ENCODE results near the gene SLC6A6.

The SLC6A6 gene

DNA sequence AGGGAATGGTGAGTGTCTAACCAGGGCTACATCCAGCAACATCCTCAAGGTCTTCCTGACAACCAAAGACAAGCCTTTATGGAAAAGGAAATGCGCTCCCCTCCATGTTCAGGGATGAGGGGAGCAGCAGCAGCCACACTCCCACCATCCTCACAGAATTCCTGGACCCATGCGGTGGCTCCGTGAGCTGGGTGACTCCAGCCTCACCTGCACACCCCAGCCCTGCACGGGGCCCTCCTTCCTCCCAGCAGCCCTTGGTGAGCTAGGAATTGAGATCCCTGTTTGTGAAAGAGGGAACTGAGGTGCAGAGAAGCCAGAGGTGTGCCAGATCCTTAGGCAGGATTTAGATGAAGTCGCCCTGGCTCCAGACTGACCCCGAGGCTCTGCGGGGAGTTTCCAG is 85.4 kb downstream of the SLC6A6 start:
- no peak for DNase-seq (ENCODE audit: low spot score)

DNA sequence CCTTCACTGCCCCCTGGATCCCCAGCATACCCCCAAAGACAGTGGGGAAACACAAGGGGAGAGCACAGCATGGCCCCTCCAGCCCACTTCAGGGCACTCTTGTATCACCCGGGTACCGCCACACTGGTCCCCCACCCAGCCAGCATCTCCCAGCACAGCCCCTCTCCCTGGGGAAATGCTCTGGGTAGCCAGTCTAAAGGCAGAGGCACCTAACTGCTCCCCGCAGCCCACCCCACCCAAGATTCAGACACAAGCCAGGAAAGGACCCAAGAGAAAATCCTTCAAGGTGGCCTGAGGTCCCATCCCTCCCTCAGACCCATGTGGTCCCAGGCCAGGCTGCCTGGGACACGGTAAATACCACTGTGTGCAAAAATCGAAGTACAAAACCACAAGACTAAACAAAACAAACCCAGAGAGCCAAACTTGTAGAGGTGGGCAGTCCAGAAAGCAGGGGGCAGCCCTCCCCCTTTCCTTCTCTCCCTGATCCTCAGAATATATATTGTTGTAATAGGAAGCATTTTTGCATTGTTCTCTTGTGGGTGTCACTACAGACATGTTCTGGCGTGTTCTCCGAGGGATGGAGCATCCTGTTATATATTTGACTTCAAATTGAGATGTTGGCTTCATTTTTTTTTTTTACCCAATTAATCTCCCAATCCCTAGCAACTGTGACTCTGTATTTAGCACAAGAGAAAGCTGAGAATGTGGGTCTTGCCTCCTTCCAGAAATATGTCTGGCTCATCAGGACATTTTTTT is 86.1 kb downstream of the SLC6A6 start:
- no peak for DNase-seq (ENCODE audit: low spot score)

DNA sequence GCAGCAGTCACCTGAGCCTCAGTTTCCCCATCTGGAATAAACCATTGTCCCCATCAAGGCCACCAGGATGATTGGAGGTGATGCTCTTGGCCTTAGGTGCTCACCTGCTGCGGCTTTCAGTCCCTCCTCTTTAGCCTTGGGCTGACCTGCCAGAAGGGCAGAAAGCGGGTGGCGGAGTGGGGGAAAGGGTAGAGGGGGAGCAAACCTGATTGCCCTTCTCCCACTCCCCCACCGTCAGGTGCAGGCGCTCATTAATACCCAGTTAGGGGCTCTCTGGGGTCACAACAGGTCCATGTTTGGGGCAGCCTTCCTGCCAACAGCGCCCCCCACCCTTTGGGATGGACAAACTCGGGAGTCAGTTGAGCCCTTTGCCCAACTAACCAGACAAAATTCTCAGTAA is 87.2 kb downstream of the SLC6A6 start:
- DNase-seq (ENCODE audit: low spot score): no peak

DNA sequence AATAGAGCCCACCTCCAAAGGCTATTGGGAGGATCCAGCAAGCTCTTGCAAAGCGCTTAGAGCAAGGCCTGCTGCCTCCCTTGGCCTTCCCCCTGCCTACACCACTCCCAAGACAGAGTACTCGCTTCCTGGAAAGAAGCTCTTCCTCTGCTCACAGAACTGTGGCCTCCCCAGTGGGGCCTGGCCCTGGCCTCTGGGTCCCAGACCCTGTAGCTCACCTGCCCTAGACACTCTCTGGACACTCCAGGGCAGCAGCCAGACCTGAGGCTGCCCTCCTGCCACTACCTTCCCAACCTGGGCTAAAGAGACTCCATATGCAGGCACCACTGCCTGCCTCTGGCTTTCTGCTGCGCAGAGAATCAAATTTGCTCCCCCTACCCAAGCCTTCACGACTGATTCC is 87.8 kb downstream of the SLC6A6 start:
- no peak for DNase-seq (ENCODE audit: low spot score)

DNA sequence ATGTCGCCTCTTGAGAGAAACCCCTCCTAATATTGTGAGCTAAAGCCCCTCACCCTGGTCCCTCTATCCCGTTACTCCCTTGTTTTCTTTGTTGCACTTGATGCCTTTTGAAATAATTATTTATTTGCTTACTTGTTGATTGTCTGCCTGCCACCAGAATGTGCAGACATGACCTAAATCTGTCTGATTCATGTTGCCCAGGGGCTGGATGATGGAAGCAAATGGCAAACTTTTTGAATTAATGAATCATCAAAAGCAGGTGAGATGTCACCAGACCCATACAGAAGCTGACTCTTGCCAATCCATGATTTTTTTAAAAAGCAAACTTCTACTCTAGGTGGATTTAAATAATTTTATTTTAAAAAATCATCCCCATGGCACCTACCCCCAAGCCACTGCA is 88.4 kb downstream of the SLC6A6 start:
- peak; percentile 12 for DNase-seq (ENCODE audit: low spot score)

DNA sequence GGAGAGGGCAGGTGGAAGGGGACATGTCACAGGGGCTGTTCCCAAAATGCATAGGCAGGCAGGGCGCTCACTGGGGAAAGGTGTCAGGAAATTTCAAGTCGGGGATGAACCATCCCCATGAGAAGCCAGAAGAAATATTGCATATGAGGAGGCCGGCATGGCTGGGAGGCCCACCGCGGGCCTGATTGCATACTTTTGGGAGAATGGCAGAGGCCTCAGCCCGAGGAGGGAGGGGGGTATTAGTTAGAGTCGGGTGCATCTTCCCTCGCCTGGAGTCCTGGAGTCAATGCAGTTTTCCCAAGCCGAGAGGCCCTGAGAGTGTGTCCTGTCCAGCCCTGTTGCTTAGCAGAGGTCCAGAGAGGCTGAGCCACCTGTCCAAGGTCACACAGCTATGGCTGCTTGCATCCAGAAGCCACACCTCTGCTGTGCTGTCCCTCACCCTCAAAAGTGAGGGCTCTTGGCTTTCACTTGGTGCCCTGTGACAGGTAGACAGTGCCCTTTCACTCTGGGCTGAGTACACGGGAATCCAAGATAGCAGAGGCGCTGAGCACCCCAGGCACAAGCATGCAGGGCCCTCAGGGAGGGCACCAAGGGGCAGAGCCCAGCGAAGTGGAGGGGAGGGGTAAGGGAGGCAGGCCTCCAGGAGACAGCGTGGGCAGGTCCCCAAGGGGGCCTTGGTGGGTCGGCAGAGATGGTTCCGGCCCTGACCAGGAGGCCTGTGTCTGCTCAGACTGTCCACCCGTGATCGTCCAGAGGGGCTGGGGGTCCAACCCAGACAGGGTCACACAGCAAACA is 89.2 kb downstream of the SLC6A6 start:
- no peak for DNase-seq (ENCODE audit: low spot score)

DNA sequence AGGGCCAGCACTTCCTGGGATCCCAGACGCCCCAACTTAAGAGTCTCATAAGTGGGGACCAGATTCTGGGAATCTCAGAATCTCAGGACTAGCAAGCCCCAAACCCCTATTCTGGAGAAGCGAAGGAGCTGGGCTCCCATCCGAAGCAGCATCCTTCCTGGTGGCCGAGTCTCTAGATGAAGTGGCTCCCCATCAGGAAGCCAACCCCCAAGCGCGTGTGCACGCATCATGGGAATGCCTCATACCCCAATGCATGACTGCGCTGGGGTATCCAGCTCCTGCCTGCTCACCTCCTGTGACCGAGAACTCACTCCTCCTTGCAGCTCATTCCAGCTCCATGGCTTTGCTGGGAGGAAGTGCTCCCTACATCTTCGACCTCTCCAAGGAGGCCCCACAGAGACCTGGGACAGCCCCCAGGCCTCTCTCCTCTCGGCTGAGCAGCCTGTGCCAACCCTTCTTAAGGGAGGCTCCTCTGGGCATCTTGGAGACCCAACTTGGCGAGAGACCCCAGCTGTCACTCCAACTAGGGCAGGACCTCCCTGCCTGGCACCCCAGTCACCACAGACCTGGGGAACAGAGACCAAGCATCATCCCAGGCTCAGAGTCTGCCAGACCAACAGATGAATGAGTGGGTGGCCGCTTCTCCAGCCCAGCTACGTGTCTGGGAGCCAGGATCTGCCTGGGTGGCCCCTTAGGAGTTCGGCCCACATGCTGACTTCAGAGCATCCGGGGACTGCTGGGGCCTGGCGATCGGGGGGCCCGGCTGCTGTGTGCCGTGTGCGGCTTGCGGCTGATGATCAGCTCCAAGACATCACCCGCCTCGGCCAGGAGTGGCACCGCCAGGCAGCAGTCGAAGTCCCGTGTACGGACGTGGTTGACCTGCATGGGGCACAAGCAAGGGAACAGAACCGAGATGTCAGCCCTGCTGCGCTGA is 90.8 kb downstream of the SLC6A6 start:
- DNase-seq (ENCODE audit: low spot score): no peak

DNA sequence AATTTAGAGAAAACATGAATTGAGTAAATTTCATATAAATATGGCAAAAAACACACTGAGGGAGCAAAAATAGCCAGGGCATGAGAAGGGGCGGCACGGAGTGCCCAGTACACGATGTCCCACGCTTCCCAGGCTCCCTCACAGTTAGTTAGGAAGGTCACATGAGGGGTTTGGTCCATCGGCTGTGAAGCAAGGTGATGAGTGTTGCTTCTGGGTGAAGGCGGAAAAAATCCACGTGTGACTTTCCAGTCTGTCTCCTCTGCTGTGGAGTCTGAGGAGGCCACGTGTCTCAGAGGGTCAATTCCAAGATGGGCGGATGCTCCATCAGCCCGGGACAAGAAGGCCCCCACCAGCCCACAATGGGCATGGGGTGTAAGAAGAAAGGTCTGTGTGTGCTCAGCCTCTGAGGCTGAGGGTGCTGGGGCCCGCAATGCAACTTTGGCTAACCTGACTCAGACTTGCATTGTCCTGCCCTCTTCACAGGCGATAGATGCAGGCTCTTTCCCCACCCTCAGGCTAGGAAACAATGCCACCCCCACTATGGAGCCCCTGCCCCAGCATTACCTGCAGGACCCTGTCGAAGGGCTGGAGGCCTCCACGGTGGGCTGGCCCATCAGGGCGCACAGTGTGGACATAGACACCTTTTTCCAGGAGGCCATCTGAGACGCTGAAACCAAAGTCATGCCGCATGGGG is 92.0 kb downstream of the SLC6A6 start:
- no peak for DNase-seq (ENCODE audit: low spot score)

DNA sequence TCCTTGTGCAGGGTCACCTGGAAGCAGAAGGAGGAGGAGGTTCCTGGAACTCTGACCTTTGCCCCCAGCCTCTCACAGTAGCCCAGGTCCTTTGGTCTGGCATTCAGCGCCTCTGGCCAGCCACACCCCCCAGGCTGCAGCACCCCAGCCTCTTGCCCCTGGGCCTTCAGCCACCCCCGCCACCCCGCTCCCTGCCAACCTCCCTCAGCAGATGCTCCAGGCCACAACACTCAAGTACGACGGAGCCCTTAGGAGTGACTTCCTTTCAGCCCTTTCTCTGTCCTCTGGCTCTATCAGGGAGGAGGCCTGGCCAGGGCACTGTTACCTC is 92.5 kb downstream of the SLC6A6 start:
- no peak for DNase-seq (ENCODE audit: low spot score)

DNA sequence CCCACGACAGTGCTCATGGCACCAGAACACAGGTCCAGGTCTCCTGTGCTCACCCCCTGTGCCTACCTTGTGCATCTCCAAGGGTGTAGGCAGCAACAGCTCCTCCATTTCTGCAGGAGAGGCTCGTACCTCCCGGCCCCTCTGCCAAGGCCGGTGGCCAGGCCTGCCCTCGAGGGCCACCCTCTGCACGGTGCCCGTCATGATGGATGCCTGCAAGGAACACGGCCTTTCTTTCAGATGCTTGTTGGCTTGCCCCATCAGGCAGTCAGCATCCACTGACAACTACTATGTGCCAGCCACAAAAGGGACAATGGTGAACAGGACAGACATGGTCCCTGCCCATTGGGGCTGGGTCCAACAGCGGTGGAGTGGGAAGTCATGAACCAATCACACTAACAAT is 93.9 kb downstream of the SLC6A6 start:
- no peak for DNase-seq (ENCODE audit: low spot score)

DNA sequence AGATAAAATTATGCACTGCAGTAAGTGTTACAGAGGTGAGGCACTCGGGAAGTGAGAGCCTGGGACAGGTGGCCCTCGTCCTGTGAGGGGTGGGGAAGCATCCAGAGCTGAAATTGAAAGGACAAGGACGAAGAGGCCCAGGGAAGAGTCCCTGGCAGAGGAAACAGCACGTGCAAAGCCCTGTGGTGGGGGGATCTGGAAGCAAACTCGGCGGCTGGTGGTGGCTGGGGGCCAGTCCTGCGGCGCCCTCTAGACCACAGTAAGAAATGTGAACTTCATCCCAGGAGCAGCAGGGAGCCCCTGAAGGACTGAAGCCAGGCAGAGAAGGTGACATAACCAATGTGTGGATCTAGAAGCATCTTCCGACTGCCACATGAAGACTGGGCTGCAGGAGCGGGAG is 94.9 kb downstream of the SLC6A6 start:
- no peak for DNase-seq (ENCODE audit: low spot score)

DNA sequence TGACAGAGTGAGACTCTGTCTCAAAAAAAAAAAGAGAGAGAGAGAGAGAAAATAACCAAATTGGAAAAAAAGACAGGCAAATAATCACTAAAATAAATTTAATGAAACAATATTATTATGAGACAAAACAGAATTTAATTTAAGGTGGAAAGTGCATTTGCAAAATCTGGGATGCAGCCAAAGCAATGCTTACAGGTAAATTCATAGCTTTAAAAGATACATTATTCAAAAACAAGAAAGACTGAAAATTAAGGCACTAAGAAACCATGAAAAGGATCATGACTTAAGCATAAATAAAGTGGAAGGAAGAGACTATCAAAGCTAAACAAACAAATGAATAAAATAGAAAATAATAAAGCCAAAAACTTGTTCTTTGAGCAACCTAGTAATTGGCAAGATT is 100.1 kb downstream of the SLC6A6 start:
- DNase-seq (ENCODE audit: low spot score): no peak

DNA sequence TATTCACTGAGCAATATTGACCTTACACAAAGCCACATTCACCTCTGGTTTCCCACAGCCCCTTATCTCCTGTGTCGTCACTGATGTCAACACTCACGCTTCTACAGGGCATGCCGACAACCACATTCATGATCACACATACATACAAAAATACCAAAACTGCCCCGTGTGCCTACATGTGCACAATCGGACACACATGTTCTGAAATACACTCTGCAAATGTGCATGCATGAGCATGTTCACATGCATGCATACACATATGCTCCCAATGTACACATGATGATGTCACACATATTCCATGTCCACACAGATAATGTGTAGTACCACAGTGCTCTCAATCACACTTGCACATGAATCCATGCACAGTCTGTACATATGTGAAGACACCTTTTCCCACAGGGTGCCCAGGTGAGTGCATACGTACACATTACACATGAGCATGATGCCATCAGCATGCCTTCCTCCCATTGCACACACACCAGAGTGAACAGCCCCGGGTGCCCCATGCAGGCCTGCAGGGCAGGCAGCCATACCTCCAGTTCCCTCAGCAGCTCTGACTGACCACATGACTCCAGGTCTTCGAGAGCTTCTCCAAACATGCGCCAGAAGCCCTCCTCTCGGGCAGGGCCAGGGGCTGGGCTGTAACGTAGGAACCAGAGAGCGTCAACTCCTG is 100.8 kb downstream of the SLC6A6 start:
- no peak for DNase-seq (ENCODE audit: low spot score)

DNA sequence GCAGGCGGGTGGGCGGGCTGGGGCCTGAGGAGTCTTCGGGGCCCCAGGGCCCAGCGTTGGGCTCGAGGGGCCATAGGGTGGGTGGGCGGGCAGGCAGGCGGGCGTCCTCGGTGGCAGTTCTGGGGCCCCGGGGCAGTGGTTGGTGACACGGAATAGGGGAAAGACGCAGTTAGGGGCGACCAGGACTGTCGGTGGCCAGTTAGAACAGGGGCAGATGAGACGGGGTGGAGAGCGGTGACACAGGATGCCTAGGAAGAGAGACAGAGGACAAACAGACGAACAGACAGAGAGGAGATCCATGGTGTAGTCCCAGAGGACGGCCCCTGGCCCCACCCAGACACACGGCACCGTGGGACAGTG is 101.3 kb downstream of the SLC6A6 start:
- DNase-seq (ENCODE audit: low spot score): no peak

DNA sequence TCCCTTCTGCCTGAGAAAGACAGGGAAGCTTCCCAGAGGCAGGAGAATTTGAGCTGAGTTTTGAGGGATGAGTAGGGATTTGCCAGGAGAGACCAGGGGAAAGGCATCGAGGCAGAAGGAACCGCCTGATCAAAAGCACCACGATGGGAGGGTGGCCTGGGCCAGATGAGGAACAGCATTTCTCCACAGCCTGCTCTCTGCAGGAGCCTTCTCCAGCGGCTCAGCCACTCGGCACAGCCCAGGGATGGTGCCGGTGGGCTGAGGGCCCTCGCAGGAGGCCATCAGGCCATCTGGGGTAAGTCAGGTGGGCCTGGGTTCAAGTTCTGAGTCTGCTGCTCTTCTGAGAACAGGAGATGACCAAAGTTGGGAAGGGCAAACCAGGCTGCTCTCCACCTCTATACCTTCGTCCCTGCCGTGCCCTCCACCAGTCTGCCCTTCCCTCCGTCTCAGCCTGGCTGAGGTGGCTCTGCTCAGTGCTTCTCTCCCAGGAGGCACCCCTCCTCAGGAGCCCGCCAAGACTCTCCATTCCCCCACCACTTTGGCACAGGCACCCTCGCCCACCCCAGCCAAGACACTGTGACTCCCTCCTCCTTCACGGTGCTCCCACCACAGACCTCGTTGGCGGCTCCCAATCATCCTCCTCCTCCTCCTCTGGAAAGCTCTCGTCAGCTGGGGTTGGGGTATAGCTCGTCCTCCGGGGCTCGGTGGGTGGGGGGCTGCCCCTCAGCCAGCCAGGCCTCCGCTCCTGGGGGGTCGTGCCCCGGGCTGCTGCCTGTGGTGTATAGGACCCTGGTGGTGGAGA is 102.8 kb downstream of the SLC6A6 start:
- no peak for DNase-seq (ENCODE audit: low spot score)

DNA sequence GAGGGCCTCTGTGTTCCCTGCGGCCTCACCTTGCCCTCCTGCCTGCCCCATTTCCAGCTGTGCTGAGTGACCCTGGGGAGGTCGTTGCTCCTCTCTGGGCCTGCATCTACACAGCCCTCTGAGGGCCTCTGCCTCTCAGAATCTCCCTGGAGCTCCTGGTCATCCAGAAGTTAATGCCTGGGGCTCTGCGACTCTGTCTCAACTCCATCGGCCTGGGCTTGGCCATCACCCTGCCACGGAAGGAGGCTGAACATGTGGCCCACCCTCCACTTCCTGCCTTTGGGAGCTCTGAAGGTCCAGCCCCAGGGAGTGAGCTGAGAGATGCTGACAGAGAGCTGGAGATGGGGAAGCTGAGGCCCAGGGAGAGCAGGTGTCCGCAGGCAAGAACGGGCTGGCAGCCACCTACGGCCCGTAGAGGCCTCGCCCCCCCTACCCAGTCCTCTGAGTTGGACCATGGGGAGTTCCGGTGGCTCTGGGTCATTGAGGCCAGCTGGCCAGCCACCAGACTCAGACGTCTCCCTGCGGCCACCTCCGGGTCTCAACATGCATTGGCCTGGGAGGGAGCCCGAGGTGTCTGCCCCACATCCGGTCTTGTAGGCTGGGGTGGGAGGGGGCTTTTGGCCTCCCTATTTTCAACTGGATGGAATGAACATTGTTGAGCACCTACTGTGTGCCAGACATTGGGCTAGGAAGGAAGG is 103.5 kb downstream of the SLC6A6 start:
- DNase-seq (ENCODE audit: low spot score): no peak

DNA sequence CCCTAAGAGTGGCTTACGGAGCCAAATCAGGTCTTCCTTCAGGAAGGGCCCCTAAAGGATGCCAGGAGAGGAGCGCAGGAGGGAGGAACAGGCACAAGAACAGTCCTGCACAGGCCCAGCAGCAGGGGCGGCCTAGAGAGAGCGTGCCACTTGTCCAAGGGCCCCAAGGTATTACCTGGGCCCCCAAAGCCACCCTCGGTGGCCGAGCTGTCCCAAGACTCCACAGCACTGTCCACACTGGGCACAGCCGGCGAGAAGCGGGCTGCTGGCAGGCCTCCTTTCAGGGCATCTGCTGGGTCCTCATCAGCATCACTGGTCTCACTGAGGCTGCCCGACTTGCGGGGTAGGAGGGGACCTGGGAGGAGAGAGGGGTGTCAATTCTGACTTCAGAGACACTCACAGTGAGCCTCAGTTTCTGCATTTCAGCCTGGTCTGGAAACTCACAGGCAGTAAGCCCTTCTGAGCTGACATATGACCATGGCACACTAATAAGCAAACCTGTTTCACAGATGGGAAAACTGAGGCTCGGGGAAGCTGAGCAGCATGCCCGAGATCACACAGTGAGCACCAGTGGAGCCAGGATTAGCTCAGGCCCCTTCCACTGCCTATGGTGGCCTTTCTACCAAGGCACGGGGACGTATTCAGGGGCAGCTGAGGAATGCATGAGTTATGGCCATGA is 104.4 kb downstream of the SLC6A6 start:
- DNase-seq (ENCODE audit: low spot score): no peak

DNA sequence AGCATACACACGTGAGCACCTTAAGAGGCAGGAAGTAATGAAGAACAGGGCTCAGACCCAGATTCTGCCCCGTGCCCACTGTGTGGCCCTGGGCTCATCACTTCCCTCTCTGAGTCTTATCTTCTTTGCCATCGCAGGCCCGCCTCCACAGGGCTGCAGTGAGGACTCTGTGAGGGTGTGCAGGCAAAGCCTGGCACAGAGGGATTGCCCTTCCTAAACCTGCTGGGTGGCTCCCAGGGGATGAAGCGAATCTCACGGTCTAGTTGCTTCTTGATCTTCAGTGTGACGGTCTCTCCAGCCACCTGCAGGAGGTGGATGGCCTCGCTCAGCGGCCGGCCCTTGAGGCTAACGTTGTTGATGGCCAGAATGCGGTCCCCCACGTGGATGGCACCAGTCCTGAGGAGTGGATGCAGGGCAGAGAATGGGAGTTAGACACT is 104.9 kb downstream of the SLC6A6 start:
- peak; percentile 24 for DNase-seq (ENCODE audit: low spot score)

DNA sequence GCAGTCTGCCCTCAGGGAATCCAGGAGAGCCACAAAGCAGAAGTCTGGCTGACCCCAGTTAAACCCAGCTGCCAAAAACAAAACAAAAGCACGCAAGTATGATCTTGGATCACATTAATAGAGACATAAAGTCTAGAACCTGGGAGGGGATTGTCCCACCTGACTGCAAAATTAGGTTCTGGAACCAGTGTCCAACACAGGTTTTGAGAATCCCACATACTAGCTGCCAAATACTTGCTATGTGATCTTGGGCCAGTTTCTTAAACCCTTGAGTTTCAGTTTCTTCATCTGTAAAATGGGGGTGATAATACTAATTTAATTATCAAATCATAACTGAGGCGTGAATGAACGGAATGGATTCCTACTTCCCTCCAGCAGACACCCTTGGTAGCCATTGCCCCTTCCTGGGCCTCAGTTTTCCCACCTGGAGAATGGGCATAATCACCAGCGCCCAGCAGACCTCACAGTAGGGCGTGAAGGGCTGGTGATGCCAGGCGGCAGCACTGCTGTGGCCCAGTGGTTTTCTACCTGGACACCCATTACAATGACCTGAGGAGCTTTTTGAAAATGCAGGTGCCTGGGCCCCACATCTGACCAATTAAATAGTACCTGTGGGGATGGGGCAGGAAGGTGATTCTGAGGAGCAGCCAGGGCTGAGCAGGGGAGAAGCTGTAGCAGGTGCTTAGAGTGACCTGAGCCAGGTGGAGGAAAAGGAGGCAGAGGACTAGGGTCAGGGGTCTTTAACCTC is 105.5 kb downstream of the SLC6A6 start:
- DNase-seq (ENCODE audit: low spot score): no peak
